ENCODE measurements around the gene TAS1R1. TPM values are rescaled to one million over a fixed set of nuclear protein-coding genes. Genes with fewer than 3 reads are reported as not detected.
A peak's percentile ranks its signal among the peaks of the same experiment; 100 is the strongest.

TAS1R1 gene
- polyA plus RNA-seq, 1 donor (not counting 4 experiments of a cell fraction or from before 2014, with no cell fraction given): not detected

DNA sequence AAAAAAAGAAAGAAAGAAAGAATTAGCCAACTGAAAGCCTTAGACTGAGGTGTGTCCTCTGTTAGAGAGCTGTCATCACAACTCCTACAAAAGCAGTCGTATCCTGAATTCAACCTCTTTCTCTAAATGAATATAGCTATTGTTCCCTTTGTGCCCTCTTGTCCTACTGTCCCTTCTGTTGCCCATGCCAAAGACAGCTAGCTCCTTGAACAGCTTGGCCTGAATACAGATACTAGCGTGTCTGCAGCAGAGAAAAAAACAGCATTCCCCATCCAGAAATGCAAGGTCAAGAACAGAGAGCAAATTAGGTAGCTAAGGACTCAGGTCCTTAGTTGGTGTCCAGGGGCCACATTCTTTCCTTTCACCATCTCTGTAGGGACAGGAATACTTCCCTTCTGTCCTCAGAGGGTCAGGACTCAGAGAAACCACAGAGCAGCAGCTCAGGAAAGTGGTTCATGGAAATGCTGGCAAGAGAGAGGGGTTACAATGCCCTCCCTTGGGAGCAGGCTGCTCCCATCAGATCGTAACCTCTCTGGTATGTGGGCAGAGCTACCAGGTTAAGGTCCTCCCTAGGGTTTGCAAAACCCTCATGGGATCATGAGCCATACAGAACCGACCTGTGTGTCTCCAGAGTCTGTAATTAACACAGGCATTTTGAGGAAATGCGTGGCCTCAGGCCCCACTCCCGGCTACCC lies 22.9 kb downstream of the TAS1R1 start:
- no peaks in the 10 kb centered on the region for H3K27me3 ChIP-seq (ENCODE audit: control insufficient read depth, extremely low read depth, insufficient read depth, low read length)
- peaks cover 26% of the 10 kb centered on the region for H3K4me1 ChIP-seq (ENCODE audit: control insufficient read depth, extremely low read depth, insufficient read depth, low read length)
- H3K9me1 ChIP-seq (ENCODE audit: control insufficient read depth, extremely low read depth, insufficient read depth, low read length): peaks cover 2% of the 10 kb centered on the region
- dilution Hi-C loops (cut with MboI; ENCODE audit: extremely low pct_ligation_motif_present, low sequenced_read_pairs): no loop called here
- H3K79me2 ChIP-seq (ENCODE audit: control insufficient read depth, insufficient read depth, low read length): peaks cover 18% of the 10 kb centered on the region
- DNase-seq (ENCODE audit: low read depth, low spot score): no peak
- H3K36me3 ChIP-seq (ENCODE audit: control insufficient read depth in 2 of 2, extremely low read depth in 1 of 2, insufficient read depth in 2 of 2, low read length in 2 of 2): peaks cover 0 to 3% of the 10 kb centered on the region in 2 experiments
- H2AFZ ChIP-seq (ENCODE audit: control insufficient read depth, low read length): no peak overlapping the region
- no peak overlapping the region for H3K9ac ChIP-seq (ENCODE audit: control insufficient read depth, extremely low read depth, insufficient read depth, low read length)
- H4K20me1 ChIP-seq (ENCODE audit: control insufficient read depth, extremely low read depth, insufficient read depth, low read length): no peaks in the 10 kb centered on the region
- no peak for TF ChIP-seq EZH2 (IDR thresholded peaks at IDR 0.05; ENCODE audit: low read length)
- TF ChIP-seq, protein P1, sequence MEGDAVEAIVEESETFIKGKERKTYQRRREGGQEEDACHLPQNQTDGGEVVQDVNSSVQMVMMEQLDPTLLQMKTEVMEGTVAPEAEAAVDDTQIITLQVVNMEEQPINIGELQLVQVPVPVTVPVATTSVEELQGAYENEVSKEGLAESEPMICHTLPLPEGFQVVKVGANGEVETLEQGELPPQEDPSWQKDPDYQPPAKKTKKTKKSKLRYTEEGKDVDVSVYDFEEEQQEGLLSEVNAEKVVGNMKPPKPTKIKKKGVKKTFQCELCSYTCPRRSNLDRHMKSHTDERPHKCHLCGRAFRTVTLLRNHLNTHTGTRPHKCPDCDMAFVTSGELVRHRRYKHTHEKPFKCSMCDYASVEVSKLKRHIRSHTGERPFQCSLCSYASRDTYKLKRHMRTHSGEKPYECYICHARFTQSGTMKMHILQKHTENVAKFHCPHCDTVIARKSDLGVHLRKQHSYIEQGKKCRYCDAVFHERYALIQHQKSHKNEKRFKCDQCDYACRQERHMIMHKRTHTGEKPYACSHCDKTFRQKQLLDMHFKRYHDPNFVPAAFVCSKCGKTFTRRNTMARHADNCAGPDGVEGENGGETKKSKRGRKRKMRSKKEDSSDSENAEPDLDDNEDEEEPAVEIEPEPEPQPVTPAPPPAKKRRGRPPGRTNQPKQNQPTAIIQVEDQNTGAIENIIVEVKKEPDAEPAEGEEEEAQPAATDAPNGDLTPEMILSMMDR (optimal IDR thresholded peaks at IDR 0.05 in 1 of 3, IDR thresholded peaks at IDR 0.05 in 1 of 3, conservative IDR thresholded peaks at IDR 0.05 in 1 of 3; ENCODE audit: extremely low read depth in 1 of 3, insufficient read depth in 2 of 3, low read length in 3 of 3): no peak
- no peak for FAIRE-seq
- H3K9me3 ChIP-seq (ENCODE audit: control insufficient read depth, low read depth, low read length): no peaks in the 10 kb centered on the region
- no peak overlapping the region for H3K4me3 ChIP-seq (ENCODE audit: control insufficient read depth in 2 of 3, extremely low read depth in 1 of 3, insufficient read depth in 2 of 3, low read depth in 1 of 3, low read length in 3 of 3)
- H3K4me2 ChIP-seq (ENCODE audit: control insufficient read depth, extremely low read depth, insufficient read depth, low read depth, low read length): no peak overlapping the region
- H3K27ac ChIP-seq (ENCODE audit: control insufficient read depth, insufficient read depth, low read length): no peak overlapping the region

DNA sequence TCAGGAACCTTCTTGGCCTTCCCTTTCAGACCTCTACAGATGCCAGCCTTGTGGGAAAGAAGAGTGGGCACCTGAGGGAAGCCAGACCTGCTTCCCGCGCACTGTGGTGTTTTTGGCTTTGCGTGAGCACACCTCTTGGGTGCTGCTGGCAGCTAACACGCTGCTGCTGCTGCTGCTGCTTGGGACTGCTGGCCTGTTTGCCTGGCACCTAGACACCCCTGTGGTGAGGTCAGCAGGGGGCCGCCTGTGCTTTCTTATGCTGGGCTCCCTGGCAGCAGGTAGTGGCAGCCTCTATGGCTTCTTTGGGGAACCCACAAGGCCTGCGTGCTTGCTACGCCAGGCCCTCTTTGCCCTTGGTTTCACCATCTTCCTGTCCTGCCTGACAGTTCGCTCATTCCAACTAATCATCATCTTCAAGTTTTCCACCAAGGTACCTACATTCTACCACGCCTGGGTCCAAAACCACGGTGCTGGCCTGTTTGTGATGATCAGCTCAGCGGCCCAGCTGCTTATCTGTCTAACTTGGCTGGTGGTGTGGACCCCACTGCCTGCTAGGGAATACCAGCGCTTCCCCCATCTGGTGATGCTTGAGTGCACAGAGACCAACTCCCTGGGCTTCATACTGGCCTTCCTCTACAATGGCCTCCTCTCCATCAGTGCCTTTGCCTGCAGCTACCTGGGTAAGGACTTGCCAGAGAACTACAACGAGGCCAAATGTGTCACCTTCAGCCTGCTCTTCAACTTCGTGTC lies 23.7 kb downstream of the TAS1R1 start:
- H3K4me2 ChIP-seq (ENCODE audit: control insufficient read depth, extremely low read depth, insufficient read depth, low read depth, low read length): peak overlapping the region; percentile 85
- FAIRE-seq (no peak), DNase-seq (ENCODE audit: low read depth, low spot score) (no peak)
- no peak overlapping the region for H3K27ac ChIP-seq (ENCODE audit: control insufficient read depth, insufficient read depth, low read length)
- H3K4me3 ChIP-seq (ENCODE audit: control insufficient read depth in 2 of 3, extremely low read depth in 1 of 3, insufficient read depth in 2 of 3, low read depth in 1 of 3, low read length in 3 of 3): peak overlapping the region in 1 of 3 experiments; percentile 78
- H2AFZ ChIP-seq (ENCODE audit: control insufficient read depth, low read length): peak overlapping the region; percentile 85
- peaks cover 0 to 3% of the 10 kb centered on the region in 2 experiments for H3K36me3 ChIP-seq (ENCODE audit: control insufficient read depth in 2 of 2, extremely low read depth in 1 of 2, insufficient read depth in 2 of 2, low read length in 2 of 2)
- H3K4me1 ChIP-seq (ENCODE audit: control insufficient read depth, extremely low read depth, insufficient read depth, low read length): peaks cover 26% of the 10 kb centered on the region
- H4K20me1 ChIP-seq (ENCODE audit: control insufficient read depth, extremely low read depth, insufficient read depth, low read length): no peaks in the 10 kb centered on the region
- no peaks in the 10 kb centered on the region for H3K9me3 ChIP-seq (ENCODE audit: control insufficient read depth, low read depth, low read length)
- TF ChIP-seq, protein P1 (optimal IDR thresholded peaks at IDR 0.05 in 1 of 3, IDR thresholded peaks at IDR 0.05 in 1 of 3, conservative IDR thresholded peaks at IDR 0.05 in 1 of 3; ENCODE audit: extremely low read depth in 1 of 3, insufficient read depth in 2 of 3, low read length in 3 of 3): no peak
- no peak for TF ChIP-seq EZH2 (IDR thresholded peaks at IDR 0.05; ENCODE audit: low read length)
- no peaks in the 10 kb centered on the region for H3K27me3 ChIP-seq (ENCODE audit: control insufficient read depth, extremely low read depth, insufficient read depth, low read length)
- peaks cover 18% of the 10 kb centered on the region for H3K79me2 ChIP-seq (ENCODE audit: control insufficient read depth, insufficient read depth, low read length)
- dilution Hi-C loops (cut with MboI; ENCODE audit: extremely low pct_ligation_motif_present, low sequenced_read_pairs): no loop called here
- H3K9ac ChIP-seq (ENCODE audit: control insufficient read depth, extremely low read depth, insufficient read depth, low read length): no peak overlapping the region
- H3K9me1 ChIP-seq (ENCODE audit: control insufficient read depth, extremely low read depth, insufficient read depth, low read length): peaks cover 2% of the 10 kb centered on the region
